Neural crest cell (in vitro differentiated cells): Measurements from ENCODE around the gene RARB. TPM values are rescaled to one million over a fixed set of nuclear protein-coding genes. Genes with fewer than 3 reads are reported as not detected.
A peak's percentile ranks its signal among the peaks of the same experiment; 100 is the strongest.

Experiments
- DNase-seq: peaks from one replicate; pipeline ENCODE4 v3.0.0; 2021; ENCODE audit warnings: low read depth, mixed read lengths, low spot score
- H3K27ac Mint-ChIP-seq: one replicate; pipeline ENCODE4 v1.8.0; 2021; ENCODE audit warnings: mild to moderate bottlenecking, mixed read lengths; ENCODE audit not compliant: unreplicated experiment
- H3K27me3 Mint-ChIP-seq: 2 replicates; pipeline ENCODE4 v1.8.0; 2021; ENCODE audit warnings: low read depth, mild to moderate bottlenecking, mixed read lengths
- H3K36me3 Mint-ChIP-seq: 2 replicates; pipeline ENCODE4 v1.8.0; 2021; ENCODE audit warnings: low read depth, mild to moderate bottlenecking, mixed read lengths
- H3K4me1 Mint-ChIP-seq: 2 replicates; pipeline ENCODE4 v1.8.0; 2021; ENCODE audit warnings: mixed read lengths
- H3K4me3 Mint-ChIP-seq: one replicate; pipeline ENCODE4 v1.8.0; 2021; ENCODE audit warnings: mild to moderate bottlenecking, mixed read lengths
- H3K9me3 Mint-ChIP-seq: 2 replicates; pipeline ENCODE4 v1.8.0; 2021; ENCODE audit warnings: mixed read lengths
- CTCF ChIP-seq: fragments of 200-600 bp; sonication (generic); conservative IDR thresholded peaks from 2 replicates; pipeline ENCODE4 v1.5.0; 2021; ENCODE audit warnings: antibody characterized with exemption, mild to moderate bottlenecking
- total RNA-seq: library from RNA; stranded (reverse); gene quantifications from 2 replicates; pipeline ENCODE4 v1.2.1, GENCODE V29; 2021

Gene RARB
- total RNA-seq, 1 donor from 2014 or later = 0.98 TPM

GRCh38 chr3:25427563-25427941, 511 bp upstream of the RARB start:
- Mint-ChIP-seq H3K9me3 (no peaks in the 10 kb centered on the region), H3K4me1 (peaks cover 48% of the 10 kb centered on the region), H3K27me3 (peaks cover 30% of the 10 kb centered on the region), H3K36me3 (no peaks in the 10 kb centered on the region), H3K4me3 (peak overlapping the region; percentile 89), H3K27ac (no peak overlapping the region)
- no peak for DNase-seq
- TF ChIP-seq CTCF = no peak

GRCh38 chr3:25428789-25429335, 799 bp downstream of the RARB start:
- TF ChIP-seq CTCF = no peak
- H3K4me1 Mint-ChIP-seq = peaks cover 44% of the 10 kb centered on the region

GRCh38 chr3:25429361-25430286, 1.6 kb downstream of the RARB start:
- Mint-ChIP-seq H3K27ac (no peak overlapping the region), H3K4me3 (peak overlapping the region; percentile 58), H3K36me3 (no peaks in the 10 kb centered on the region), H3K27me3 (peaks cover 30% of the 10 kb centered on the region), H3K9me3 (no peaks in the 10 kb centered on the region), H3K4me1 (peaks cover 38% of the 10 kb centered on the region)
- DNase-seq = no peak
- TF ChIP-seq CTCF = no peak

More at GRCh38 chr3:25428789-25429335, 799 bp downstream of the RARB start:
- Mint-ChIP-seq H3K4me3 (peak overlapping the region; percentile 89), H3K36me3 (no peaks in the 10 kb centered on the region), H3K9me3 (no peaks in the 10 kb centered on the region), H3K27ac (no peak overlapping the region), H3K27me3 (peaks cover 30% of the 10 kb centered on the region)
- DNase-seq = no peak

DNA sequence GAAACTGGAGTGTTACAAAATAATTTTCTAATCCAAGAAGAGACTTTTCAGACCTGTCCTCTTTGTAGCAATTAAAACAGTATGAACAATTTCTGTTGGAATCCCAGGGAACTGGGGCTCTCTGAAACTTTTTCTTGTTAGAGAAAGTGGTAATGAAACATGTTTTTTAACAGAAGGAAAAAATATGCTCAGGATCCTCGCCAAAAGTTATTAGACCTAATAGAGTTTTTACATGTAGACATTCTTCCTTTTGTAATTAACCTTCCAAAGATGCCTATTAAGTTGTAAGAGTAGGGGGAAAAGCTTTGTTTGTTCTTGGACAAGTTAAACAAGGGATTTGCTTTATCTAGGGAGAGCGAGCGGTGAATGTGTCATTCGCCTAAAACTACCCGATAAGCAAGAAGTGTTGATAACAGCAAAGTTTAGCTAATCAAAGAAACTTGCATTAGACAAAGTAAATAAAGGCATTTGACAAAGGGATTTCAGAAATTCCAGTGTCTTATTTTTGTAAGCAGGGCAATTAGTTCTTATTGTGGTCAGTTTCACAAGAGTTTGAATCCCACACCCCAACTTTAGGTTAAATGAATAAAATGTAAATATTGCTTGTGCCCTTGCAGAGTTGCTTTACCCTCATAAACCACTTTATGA, 2.3 kb downstream of the RARB start:
- H3K4me1 Mint-ChIP-seq = peaks cover 32% of the 10 kb centered on the region

More for the DNA sequence above, 2.3 kb downstream of the RARB start:
- no peaks in the 10 kb centered on the region for H3K36me3 Mint-ChIP-seq
- no peak for TF ChIP-seq CTCF
- no peak for DNase-seq
- peak overlapping the region; percentile 5 for H3K4me3 Mint-ChIP-seq
- H3K27ac Mint-ChIP-seq = no peak overlapping the region
- H3K27me3 Mint-ChIP-seq = peaks cover 30% of the 10 kb centered on the region
- no peaks in the 10 kb centered on the region for H3K9me3 Mint-ChIP-seq
